ENCODE results near the gene LONRF2.

LONRF2 gene

GRCh38 chr2:100297511-100297910 is 24.8 kb downstream of the LONRF2 start:
- intact Hi-C loops (cut with DNase I; ENCODE audit: low total_unique reads): no loop called here
- peaks cover 5 to 77% (median 16%) of the 10 kb centered on the region in 3 donors for H3K36me3 ChIP-seq
- DNase-seq: no peak

GRCh38 chr2:100294162-100294497 is 28.2 kb downstream of the LONRF2 start:
- H3K4me3 ChIP-seq: no peak overlapping the region
- H3K27me3 ChIP-seq: no peaks in the 10 kb centered on the region
- no peak for TF ChIP-seq CTCF (IDR thresholded peaks at IDR 0.05)
- no peak for DNase-seq
- intact Hi-C loops (cut with DNase I; ENCODE audit: low total_unique reads): no loop called here
- peaks cover 0 to 2% (median 0%) of the 10 kb centered on the region in 4 donors for H3K4me1 ChIP-seq
- no peaks in the 10 kb centered on the region for H3K9me3 ChIP-seq
- no peak overlapping the region for H3K27ac ChIP-seq
- peaks cover 5 to 68% (median 19%) of the 10 kb centered on the region in 3 donors for H3K36me3 ChIP-seq

More at GRCh38 chr2:100297511-100297910, 24.8 kb downstream of the LONRF2 start:
- H3K9me3 ChIP-seq: no peaks in the 10 kb centered on the region
- no peak overlapping the region for H3K27ac ChIP-seq
- no peaks in the 10 kb centered on the region for H3K27me3 ChIP-seq
- H3K4me3 ChIP-seq: no peak overlapping the region
- TF ChIP-seq CTCF (IDR thresholded peaks at IDR 0.05): no peak
- H3K4me1 ChIP-seq: no peaks in the 10 kb centered on the region

- no peaks in the 10 kb centered on the region for H3K27me3 ChIP-seq
- H3K36me3 ChIP-seq: peaks cover 1 to 68% (median 14%) of the 10 kb centered on the region in 3 donors
- no peaks in the 10 kb centered on the region for H3K9me3 ChIP-seq
- H3K4me3 ChIP-seq: no peak overlapping the region
- intact Hi-C loops (cut with DNase I; ENCODE audit: low total_unique reads): no loop called here
- TF ChIP-seq CTCF (IDR thresholded peaks at IDR 0.05): no peak
- peaks cover 0 to 2% (median 0%) of the 10 kb centered on the region in 4 donors for H3K4me1 ChIP-seq
- no peak overlapping the region for H3K27ac ChIP-seq
- DNase-seq: no peak
These were observed 28.8 kb downstream of the LONRF2 start for GRCh38 chr2:100293341-100294161.

GRCh38 chr2:100292022-100292580 is 30.2 kb downstream of the LONRF2 start:
- Histone ChIP-seq H3K4me1 (peaks cover 0 to 2% (median 0%) of the 10 kb centered on the region in 4 donors), H3K4me3 (no peak overlapping the region), H3K27me3 (no peaks in the 10 kb centered on the region), H3K9me3 (no peaks in the 10 kb centered on the region), H3K27ac (no peak overlapping the region), H3K36me3 (peaks cover 0 to 60% (median 14%) of the 10 kb centered on the region in 3 donors)
- intact Hi-C loops (cut with DNase I; ENCODE audit: low total_unique reads): no loop called here
- TF ChIP-seq CTCF (IDR thresholded peaks at IDR 0.05): no peak
- no peak for DNase-seq

- DNase-seq: peak in 1 of 2 donors; percentile 29
- no peak overlapping the region for H3K27ac ChIP-seq
- TF ChIP-seq CTCF (IDR thresholded peaks at IDR 0.05): no peak
- H3K9me3 ChIP-seq: no peaks in the 10 kb centered on the region
- intact Hi-C loops (cut with DNase I; ENCODE audit: low total_unique reads): no loop called here
- H3K27me3 ChIP-seq: no peaks in the 10 kb centered on the region
- H3K36me3 ChIP-seq: peaks cover 0 to 61% (median 14%) of the 10 kb centered on the region in 3 donors
- H3K4me3 ChIP-seq: no peak overlapping the region
- peaks cover 0 to 2% (median 0%) of the 10 kb centered on the region in 4 donors for H3K4me1 ChIP-seq
These were observed 30.9 kb downstream of the LONRF2 start for GRCh38 chr2:100291152-100291970.

Data from tibial artery (tissue), 4 donors.